ENCODE data around the gene VWA2. TPM values are rescaled to one million over a fixed set of nuclear protein-coding genes. Genes with fewer than 3 reads are reported as not detected.

The VWA2 gene
- total RNA-seq, 1 donor from 2014 or later = 2.2 TPM

- Histone ChIP-seq H3K27me3 (ENCODE audit: control insufficient read depth, insufficient read depth, low read length) (no peaks in the 10 kb centered on the region), H3K4me3 (ENCODE audit: low read depth, low read length) (no peak overlapping the region), H3K36me3 (ENCODE audit: control insufficient read depth, insufficient read depth, low read length) (no peaks in the 10 kb centered on the region)
- no peak for DNase-seq (ENCODE audit: low read depth)
- no peak for TF ChIP-seq CTCF (IDR thresholded peaks at IDR 0.05; ENCODE audit: insufficient read depth, low read length, poor library complexity, severe bottlenecking)
Measured at GRCh38 chr10:114283535-114284234, 44.6 kb downstream of the VWA2 start.

- no peak for TF ChIP-seq CTCF (IDR thresholded peaks at IDR 0.05; ENCODE audit: insufficient read depth, low read length, poor library complexity, severe bottlenecking)
- Histone ChIP-seq H3K36me3 (ENCODE audit: control insufficient read depth, insufficient read depth, low read length) (no peaks in the 10 kb centered on the region), H3K4me3 (ENCODE audit: low read depth, low read length) (no peak overlapping the region), H3K27me3 (ENCODE audit: control insufficient read depth, insufficient read depth, low read length) (no peaks in the 10 kb centered on the region)
- DNase-seq (ENCODE audit: low read depth) = no peak
Measured at GRCh38 chr10:114284346-114285071, 45.5 kb downstream of the VWA2 start.

- Histone ChIP-seq H3K36me3 (ENCODE audit: control insufficient read depth, insufficient read depth, low read length) (no peaks in the 10 kb centered on the region), H3K4me3 (ENCODE audit: low read depth, low read length) (no peak overlapping the region), H3K27me3 (ENCODE audit: control insufficient read depth, insufficient read depth, low read length) (no peaks in the 10 kb centered on the region)
- DNase-seq (ENCODE audit: low read depth) = no peak
- TF ChIP-seq CTCF (IDR thresholded peaks at IDR 0.05; ENCODE audit: insufficient read depth, low read length, poor library complexity, severe bottlenecking) = no peak
Measured at GRCh38 chr10:114285961-114286441, 46.9 kb downstream of the VWA2 start.

- Histone ChIP-seq H3K27me3 (ENCODE audit: control insufficient read depth, insufficient read depth, low read length) (no peaks in the 10 kb centered on the region), H3K4me3 (ENCODE audit: low read depth, low read length) (no peak overlapping the region), H3K36me3 (ENCODE audit: control insufficient read depth, insufficient read depth, low read length) (no peaks in the 10 kb centered on the region)
- DNase-seq (ENCODE audit: low read depth) = no peak
- no peak for TF ChIP-seq CTCF (IDR thresholded peaks at IDR 0.05; ENCODE audit: insufficient read depth, low read length, poor library complexity, severe bottlenecking)
Measured at GRCh38 chr10:114286921-114287320, 47.9 kb downstream of the VWA2 start.

- H3K36me3 ChIP-seq (ENCODE audit: control insufficient read depth, insufficient read depth, low read length) = no peaks in the 10 kb centered on the region
- TF ChIP-seq CTCF (IDR thresholded peaks at IDR 0.05; ENCODE audit: insufficient read depth, low read length, poor library complexity, severe bottlenecking) = no peak
- no peak overlapping the region for H3K4me3 ChIP-seq (ENCODE audit: low read depth, low read length)
- DNase-seq (ENCODE audit: low read depth) = no peak
- no peaks in the 10 kb centered on the region for H3K27me3 ChIP-seq (ENCODE audit: control insufficient read depth, insufficient read depth, low read length)
Measured at GRCh38 chr10:114288424-114289095, 49.5 kb downstream of the VWA2 start.
